CD14-positive monocyte (primary cell): ENCODE measurements around the gene C2CD4D. TPM values are rescaled to one million over a fixed set of nuclear protein-coding genes. Genes with fewer than 3 reads are reported as not detected.

ENCODE experiments used
- DNase-seq, 3 donors: peaks; one replicate each; pipeline ENCODE4 v3.0.0-alpha.2; 2011 to 2022
- H2AFZ ChIP-seq: 2 replicates; pipeline ENCODE4 v1.6.0; 2012; ENCODE audit warnings: mild to moderate bottlenecking, low read depth, low read length, inconsistent platforms; ENCODE audit not compliant: insufficient read depth, poor library complexity, severe bottlenecking
- H3K27ac ChIP-seq, 2 donors: 1 replicate in 1 of 2; 2 replicates in 1 of 2; pipeline ENCODE4 v1.5.1; 2012 to 2013; ENCODE audit warnings: low read length in 2 of 2, control low read depth in 1 of 2, inconsistent platforms in 1 of 2, low read depth in 1 of 2, mild to moderate bottlenecking in 1 of 2
- H3K27me3 ChIP-seq, 2 donors: one replicate each; pipeline versions ENCODE4 v1.6.0 to v1.6.1; 2011 to 2013; ENCODE audit warnings: low read length in 2 of 2; ENCODE audit not compliant: control insufficient read depth in 2 of 2, insufficient read depth in 2 of 2
- H3K36me3 ChIP-seq, 2 donors: replicated peaks in 1 of 2; 1 replicate in 1 of 2; 2 replicates in 1 of 2; pipeline versions ENCODE4 v1.5.1 to v1.6.1; 2012 to 2013; ENCODE audit warnings: low read length in 2 of 2, control low read depth in 1 of 2, inconsistent platforms in 1 of 2, mild to moderate bottlenecking in 1 of 2; ENCODE audit not compliant: insufficient read depth in 2 of 2, control insufficient read depth in 1 of 2
- H3K4me1 ChIP-seq, 2 donors: 1 replicate in 1 of 2; 2 replicates in 1 of 2; pipeline versions ENCODE4 v1.5.1 to v1.6.1; 2012 to 2013; ENCODE audit warnings: low read length in 2 of 2, control low read depth in 1 of 2, inconsistent platforms in 1 of 2, mild to moderate bottlenecking in 1 of 2, moderate library complexity in 1 of 2; ENCODE audit not compliant: insufficient read depth in 2 of 2, control insufficient read depth in 1 of 2
- H3K4me2 ChIP-seq: replicated peaks from 2 replicates; pipeline ENCODE3; 2012; ENCODE audit warnings: low read length, moderate library complexity, mild to moderate bottlenecking; ENCODE audit not compliant: poor library complexity, severe bottlenecking; ENCODE audit errors: extremely low read depth
- H3K4me3 ChIP-seq, 3 experiments: fragments of 200-600 bp in 1 of 3; sonication (generic) in 1 of 3; replicated peaks in 1 of 3; 1 replicate in 2 of 3; 2 replicates in 1 of 3; pipeline ENCODE4 v1.5.1; 2011 to 2013; ENCODE audit warnings: low read length in 3 of 3, mild to moderate bottlenecking in 3 of 3, control low read depth in 2 of 3, low read depth in 2 of 3, inconsistent platforms in 1 of 3, moderate library complexity in 1 of 3
- H3K79me2 ChIP-seq: 2 replicates; pipeline ENCODE4 v1.6.0; 2012; ENCODE audit warnings: mild to moderate bottlenecking, control low read depth, inconsistent platforms, low read length, moderate library complexity; ENCODE audit not compliant: insufficient read depth
- H3K9ac ChIP-seq: 2 replicates; pipeline ENCODE4 v1.6.0; 2017; ENCODE audit warnings: low read length, mild to moderate bottlenecking; ENCODE audit not compliant: insufficient read depth, poor library complexity, severe bottlenecking
- H3K9me3 ChIP-seq, 2 donors: replicated peaks in 1 of 2; 1 replicate in 1 of 2; 2 replicates in 1 of 2; pipeline versions ENCODE4 v1.5.1 to v1.6.1; 2012 to 2013; ENCODE audit warnings: low read length in 2 of 2, control low read depth in 1 of 2; ENCODE audit not compliant: control insufficient read depth in 1 of 2, insufficient read depth in 1 of 2
- H4K20me1 ChIP-seq: 2 replicates; pipeline ENCODE4 v1.6.0; 2012; ENCODE audit warnings: mild to moderate bottlenecking, low read length, control low read depth, moderate library complexity; ENCODE audit not compliant: insufficient read depth
- H3K27ac Mint-ChIP-seq, 7 donors: one replicate each; pipeline ENCODE4 v1.8.0; 2020; ENCODE audit warnings: mild to moderate bottlenecking in 7 of 7, mixed read lengths in 7 of 7, moderate library complexity in 6 of 7, inconsistent platforms in 2 of 7
- H3K27me3 Mint-ChIP-seq, 3 donors: one replicate each; pipeline ENCODE4 v1.8.0; 2021 to 2022; ENCODE audit warnings: low read depth in 3 of 3, mild to moderate bottlenecking in 3 of 3, mixed read lengths in 3 of 3, moderate library complexity in 3 of 3, inconsistent platforms in 1 of 3
- H3K36me3 Mint-ChIP-seq, 2 donors: one replicate each; pipeline ENCODE4 v1.8.0; 2020; ENCODE audit warnings: mixed read lengths in 2 of 2, inconsistent platforms in 1 of 2, mild to moderate bottlenecking in 1 of 2
- H3K4me1 Mint-ChIP-seq: one replicate; pipeline ENCODE4 v1.8.0; 2020; ENCODE audit warnings: mild to moderate bottlenecking, mixed read lengths
- H3K4me3 Mint-ChIP-seq, 2 donors: one replicate each; pipeline ENCODE4 v1.8.0; 2020; ENCODE audit warnings: mild to moderate bottlenecking in 2 of 2, mixed read lengths in 2 of 2, moderate library complexity in 1 of 2
- H3K9me3 Mint-ChIP-seq, 7 donors: one replicate each; pipeline ENCODE4 v1.8.0; 2020 to 2022; ENCODE audit warnings: mixed read lengths in 7 of 7, mild to moderate bottlenecking in 6 of 7, moderate library complexity in 6 of 7, inconsistent platforms in 2 of 7
- CTCF ChIP-seq: fragments of 200-600 bp; IDR thresholded peaks from one replicate; pipeline ENCODE4 v1.8.0; 2022; ENCODE audit warnings: antibody characterized with exemption, mild to moderate bottlenecking
- WGBS: methylation state at CpG from one replicate; pipeline ENCODE4 v1.1.5; 2013; ENCODE audit warnings: missing lambda C conversion rate; ENCODE audit not compliant: insufficient coverage; 5-methylcytosine and 5-hydroxymethylcytosine counted together
- intact Hi-C, 2 donors: fragments of 100-400 bp; cut with micrococcal nuclease; formaldehyde crosslinking; loops; one replicate each; pipeline versions ENCODE4 v1.15.0 to v1.15.1; 2023
- polyA plus RNA-seq, 3 donors: library from polyadenylated mRNA; depleted of rRNA in 1 of 3; unstranded in 2 of 3; stranded (reverse) in 1 of 3; fragments of 300-500 nt in 2 of 3; fragments of >200 nt in 1 of 3; fragmentation: Illumina TruSeq in 2 of 3; gene quantifications; 1 replicate in 2 of 3; 2 replicates in 1 of 3; pipeline ENCODE4 v1.2.3, GENCODE V29; 2012 to 2021

Gene C2CD4D
- polyA plus RNA-seq, 3 donors = not detected

DNA sequence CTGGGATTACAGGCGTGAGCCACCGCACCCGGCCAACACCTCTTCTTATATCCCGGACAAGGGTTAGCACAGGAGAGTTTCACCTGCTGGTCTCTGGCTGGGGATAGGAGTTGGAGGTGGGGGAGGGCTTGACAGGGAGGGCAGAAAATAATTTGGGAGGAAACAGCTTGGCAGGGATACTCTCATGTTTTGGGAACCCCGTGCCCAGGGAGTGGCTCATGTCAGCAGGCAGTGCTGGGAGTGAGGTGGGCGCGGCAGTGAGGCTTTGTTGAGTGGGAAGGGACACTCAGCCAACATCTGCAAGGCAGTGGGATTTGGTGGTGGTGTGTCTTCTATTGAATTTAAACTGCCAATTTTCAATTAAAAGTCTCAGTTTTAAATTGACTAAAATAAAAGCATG, 15.0 kb upstream of the C2CD4D start:
- no peaks in the 10 kb centered on the region for H4K20me1 ChIP-seq
- 98% methylated on average over 7 of the region's 7 CpGs for WGBS
- Mint-ChIP-seq H3K27me3 (peaks cover 2 to 12% (median 9%) of the 10 kb centered on the region in 3 donors), H3K36me3 (no peaks in the 10 kb centered on the region), H3K4me3 (no peak overlapping the region), H3K27ac (peak overlapping the region in 1 of 7 donors; percentile 66), H3K4me1 (peaks cover 40% of the 10 kb centered on the region), H3K9me3 (peaks cover 0 to 8% (median 1%) of the 10 kb centered on the region in 7 donors)
- no peaks in the 10 kb centered on the region for H3K79me2 ChIP-seq
- intact Hi-C loops = no loop called here
- H2AFZ ChIP-seq = no peak overlapping the region
- H3K27me3 ChIP-seq = peaks cover 0 to 8% of the 10 kb centered on the region in 2 donors
- no peaks in the 10 kb centered on the region for H3K9me3 ChIP-seq
- H3K4me2 ChIP-seq = no peak overlapping the region
- no peak for TF ChIP-seq CTCF
- H3K9ac ChIP-seq = no peak overlapping the region
- no peaks in the 10 kb centered on the region for H3K36me3 ChIP-seq
- H3K27ac ChIP-seq = no peak overlapping the region
- peaks cover 31 to 35% of the 10 kb centered on the region in 2 donors for H3K4me1 ChIP-seq
- no peak for DNase-seq
- H3K4me3 ChIP-seq = no peak overlapping the region

GRCh38 chr1:151853411-151853943, 13.9 kb upstream of the C2CD4D start, which contains the start of gene THEM5:
Gene THEM5, minus strand, starts transcription at chr1:151853712. Its CDS starts 147 bp downstream, at chr1:151853565.
- 67% methylated on average over 4 of the region's 5 CpGs for WGBS
- no peaks in the 10 kb centered on the region for H3K9me3 ChIP-seq
- H3K27ac ChIP-seq = no peak within 1 kb of the TSS
- no peak for DNase-seq
- peaks cover 34% of the 10 kb centered on the region for H3K4me1 Mint-ChIP-seq
- H3K36me3 ChIP-seq = no peaks in the 10 kb centered on the region
- H3K27me3 Mint-ChIP-seq = peaks cover 13 to 23% (median 14%) of the 10 kb centered on the region in 3 donors
- H3K4me2 ChIP-seq = no peak within 1 kb of the TSS
- H4K20me1 ChIP-seq = no peaks in the 10 kb centered on the region
- no peak for TF ChIP-seq CTCF
- no peak within 1 kb of the TSS for H3K4me3 Mint-ChIP-seq
- peaks cover 3 to 19% of the 10 kb centered on the region in 2 donors for H3K27me3 ChIP-seq
- no peaks in the 10 kb centered on the region for H3K36me3 Mint-ChIP-seq
- no peak within 1 kb of the TSS for H3K4me3 ChIP-seq
- H3K4me1 ChIP-seq = peaks cover 24 to 28% of the 10 kb centered on the region in 2 donors
- intact Hi-C loops = no loop called here
- H3K9me3 Mint-ChIP-seq = peaks cover 0 to 8% (median 0%) of the 10 kb centered on the region in 7 donors
- no peak within 1 kb of the TSS for H3K9ac ChIP-seq
- peak within 1 kb of the TSS in 1 of 7 donors; percentile 66 for H3K27ac Mint-ChIP-seq
- H3K79me2 ChIP-seq = no peaks in the 10 kb centered on the region
- no peak within 1 kb of the TSS for H2AFZ ChIP-seq
